Keratinocyte (primary cell): ENCODE results near the gene FTHL17. TPM values are rescaled to one million over a fixed set of nuclear protein-coding genes. Genes with fewer than 3 reads are reported as not detected.
A peak's percentile ranks its signal among the peaks of the same experiment; 100 is the strongest.

Experiments
- DNase-seq: peaks from one replicate; pipeline ENCODE4 v3.0.0-alpha.2; 2011; ENCODE audit warnings: low read depth, missing footprints, low spot score
- FAIRE-seq: peaks from 2 replicates; lab custom pipeline; 2011; peaks lifted over from hg19 to GRCh38; lab: Jason Lieb, UNC
- H2AFZ ChIP-seq: 2 replicates; pipeline ENCODE4 v1.6.0; 2012; ENCODE audit warnings: low read length, control low read depth, inconsistent platforms; ENCODE audit not compliant: control insufficient read depth
- H3K27ac ChIP-seq: 2 replicates; pipeline ENCODE4 v1.5.1; 2011; ENCODE audit warnings: low read length; ENCODE audit not compliant: control insufficient read depth, insufficient read depth
- H3K27me3 ChIP-seq: 3 replicates; pipeline ENCODE4 v1.6.0; 2011; ENCODE audit warnings: low read length; ENCODE audit not compliant: control insufficient read depth, insufficient read depth; ENCODE audit errors: extremely low read depth
- H3K36me3 ChIP-seq, 2 experiments: 2 replicates in 1 of 2; 3 replicates in 1 of 2; pipeline ENCODE4 v1.5.1; 2011; ENCODE audit warnings: low read length in 2 of 2, mild to moderate bottlenecking in 1 of 2; ENCODE audit not compliant: control insufficient read depth in 2 of 2, insufficient read depth in 2 of 2; ENCODE audit errors: extremely low read depth in 1 of 2
- H3K4me1 ChIP-seq: 3 replicates; pipeline ENCODE4 v1.5.1; 2011; ENCODE audit warnings: low read length; ENCODE audit not compliant: control insufficient read depth, insufficient read depth; ENCODE audit errors: extremely low read depth
- H3K4me2 ChIP-seq: 3 replicates; pipeline ENCODE4 v1.6.0; 2011; ENCODE audit warnings: low read depth, low read length; ENCODE audit not compliant: control insufficient read depth, insufficient read depth; ENCODE audit errors: extremely low read depth
- H3K4me3 ChIP-seq, 3 experiments: fragments of 200-600 bp in 1 of 3; sonication (generic) in 1 of 3; 2 replicates in 2 of 3; 3 replicates in 1 of 3; pipeline ENCODE4 v1.5.1; 2011 to 2016; ENCODE audit warnings: low read length in 3 of 3, mild to moderate bottlenecking in 3 of 3, control low read depth in 2 of 3, inconsistent platforms in 1 of 3, low read depth in 1 of 3, mixed read lengths in 1 of 3, mixed run types in 1 of 3, moderate library complexity in 1 of 3; ENCODE audit not compliant: control insufficient read depth in 2 of 3, insufficient read depth in 2 of 3; ENCODE audit errors: extremely low read depth in 1 of 3
- H3K79me2 ChIP-seq: 2 replicates; pipeline ENCODE4 v1.6.0; 2012; ENCODE audit warnings: low read length; ENCODE audit not compliant: control insufficient read depth, insufficient read depth
- H3K9ac ChIP-seq: 3 replicates; pipeline ENCODE4 v1.6.0; 2011; ENCODE audit warnings: low read length; ENCODE audit not compliant: control insufficient read depth, insufficient read depth; ENCODE audit errors: extremely low read depth
- H3K9me1 ChIP-seq: 3 replicates; pipeline ENCODE4 v1.6.0; 2011; ENCODE audit warnings: low read length; ENCODE audit not compliant: control insufficient read depth, insufficient read depth; ENCODE audit errors: extremely low read depth
- H3K9me3 ChIP-seq: 2 replicates; pipeline ENCODE4 v1.5.1; 2012; ENCODE audit warnings: low read depth, low read length; ENCODE audit not compliant: control insufficient read depth
- H4K20me1 ChIP-seq: 3 replicates; pipeline ENCODE4 v1.6.0; 2011; ENCODE audit warnings: low read length; ENCODE audit not compliant: control insufficient read depth, insufficient read depth; ENCODE audit errors: extremely low read depth
- EZH2 ChIP-seq: IDR thresholded peaks from one replicate; pipeline ENCODE4 v1.6.1; 2012; ENCODE audit warnings: inconsistent platforms, mild to moderate bottlenecking, low read length, moderate library complexity
- dilution Hi-C: fragments of 300-500 bp; cut with MboI; formaldehyde crosslinking; loops from one replicate; pipeline ENCODE4 v1.7.0; 2020; ENCODE audit warnings: low sequenced_read_pairs; ENCODE audit not compliant: extremely low pct_ligation_motif_present
- polyA plus RNA-seq, 5 experiments: library from polyadenylated mRNA; depleted of rRNA in 3 of 5; stranded (reverse) in 3 of 5; stranded (forward) in 1 of 5; unstranded in 1 of 5; fragments of >200 nt; gene quantifications; 1 replicate in 1 of 5; 2 replicates in 3 of 5; 3 replicates in 1 of 5; pipeline versions ENCODE4 v1.2.1 to v1.2.3, GENCODE V29; 2011 to 2012; ENCODE audit warnings: missing spikeins in 2 of 5, low read depth in 1 of 5, low replicate concordance in 1 of 5
- TF ChIP-seq, protein P1 (sequence below), 3 experiments: IDR thresholded peaks in 1 of 3; conservative IDR thresholded peaks in 1 of 3; optimal IDR thresholded peaks in 1 of 3; 2 replicates in 2 of 3; 3 replicates in 1 of 3; pipeline versions ENCODE3 to v1.5.1; 2011; ENCODE audit warnings: low read length in 3 of 3, mild to moderate bottlenecking in 3 of 3, moderate library complexity in 2 of 3, control low read depth in 1 of 3, inconsistent platforms in 1 of 3; ENCODE audit not compliant: insufficient read depth in 2 of 3; ENCODE audit errors: extremely low read depth in 1 of 3

The FTHL17 gene
- polyA plus RNA-seq, 1 donor (not counting 4 experiments of a cell fraction or from before 2014, with no cell fraction given) = not detected

- no peak for TF ChIP-seq EZH2
- TF ChIP-seq, protein P1, sequence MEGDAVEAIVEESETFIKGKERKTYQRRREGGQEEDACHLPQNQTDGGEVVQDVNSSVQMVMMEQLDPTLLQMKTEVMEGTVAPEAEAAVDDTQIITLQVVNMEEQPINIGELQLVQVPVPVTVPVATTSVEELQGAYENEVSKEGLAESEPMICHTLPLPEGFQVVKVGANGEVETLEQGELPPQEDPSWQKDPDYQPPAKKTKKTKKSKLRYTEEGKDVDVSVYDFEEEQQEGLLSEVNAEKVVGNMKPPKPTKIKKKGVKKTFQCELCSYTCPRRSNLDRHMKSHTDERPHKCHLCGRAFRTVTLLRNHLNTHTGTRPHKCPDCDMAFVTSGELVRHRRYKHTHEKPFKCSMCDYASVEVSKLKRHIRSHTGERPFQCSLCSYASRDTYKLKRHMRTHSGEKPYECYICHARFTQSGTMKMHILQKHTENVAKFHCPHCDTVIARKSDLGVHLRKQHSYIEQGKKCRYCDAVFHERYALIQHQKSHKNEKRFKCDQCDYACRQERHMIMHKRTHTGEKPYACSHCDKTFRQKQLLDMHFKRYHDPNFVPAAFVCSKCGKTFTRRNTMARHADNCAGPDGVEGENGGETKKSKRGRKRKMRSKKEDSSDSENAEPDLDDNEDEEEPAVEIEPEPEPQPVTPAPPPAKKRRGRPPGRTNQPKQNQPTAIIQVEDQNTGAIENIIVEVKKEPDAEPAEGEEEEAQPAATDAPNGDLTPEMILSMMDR (optimal IDR thresholded peaks at IDR 0.05 in 1 of 3, IDR thresholded peaks at IDR 0.05 in 1 of 3, conservative IDR thresholded peaks at IDR 0.05 in 1 of 3; ENCODE audit: extremely low read depth in 1 of 3, insufficient read depth in 2 of 3, low read length in 3 of 3) = no peak
- no peak for FAIRE-seq
- H3K36me3 ChIP-seq = no peaks in the 10 kb centered on the region
Observed at GRCh38 chrX:31039327-31039711, 32.5 kb downstream of the FTHL17 start.

GRCh38 chrX:31038575-31039326, 33.1 kb downstream of the FTHL17 start:
- no peaks in the 10 kb centered on the region for H3K36me3 ChIP-seq
- no peaks in the 10 kb centered on the region for H3K79me2 ChIP-seq
- H3K9me1 ChIP-seq = no peaks in the 10 kb centered on the region
- no peak overlapping the region for H3K27ac ChIP-seq
- no peak overlapping the region for H3K4me2 ChIP-seq
- dilution Hi-C loops = no loop called here
- no peak overlapping the region for H3K4me3 ChIP-seq
- no peaks in the 10 kb centered on the region for H3K4me1 ChIP-seq
- DNase-seq (no peak), FAIRE-seq (peak; percentile 46)
- H3K27me3 ChIP-seq = no peaks in the 10 kb centered on the region
- H3K9me3 ChIP-seq = no peaks in the 10 kb centered on the region
- no peak overlapping the region for H2AFZ ChIP-seq
- TF ChIP-seq, protein P1 (optimal IDR thresholded peaks at IDR 0.05 in 1 of 3, IDR thresholded peaks at IDR 0.05 in 1 of 3, conservative IDR thresholded peaks at IDR 0.05 in 1 of 3; ENCODE audit: extremely low read depth in 1 of 3, insufficient read depth in 2 of 3, low read length in 3 of 3) = peak; percentile 59 to 69 (median 64)
- no peak for TF ChIP-seq EZH2
- no peak overlapping the region for H3K9ac ChIP-seq
- H4K20me1 ChIP-seq = no peaks in the 10 kb centered on the region

More at GRCh38 chrX:31039327-31039711, 32.5 kb downstream of the FTHL17 start:
- Histone ChIP-seq H3K79me2 (no peaks in the 10 kb centered on the region), H3K27me3 (no peaks in the 10 kb centered on the region), H2AFZ (no peak overlapping the region), H3K27ac (no peak overlapping the region), H3K9ac (no peak overlapping the region), H3K4me2 (no peak overlapping the region), H4K20me1 (no peaks in the 10 kb centered on the region), H3K4me3 (no peak overlapping the region), H3K9me1 (no peaks in the 10 kb centered on the region), H3K9me3 (no peaks in the 10 kb centered on the region), H3K4me1 (no peaks in the 10 kb centered on the region)
- dilution Hi-C loops = no loop called here
- DNase-seq = no peak
